ENCODE measurements around the gene MMP15.
"Not testable (repeated sequence)": the region's sequence is repeated elsewhere in the genome, so short reads cannot be mapped to it uniquely, and the experiment has no call there.

Gene MMP15

DNA sequence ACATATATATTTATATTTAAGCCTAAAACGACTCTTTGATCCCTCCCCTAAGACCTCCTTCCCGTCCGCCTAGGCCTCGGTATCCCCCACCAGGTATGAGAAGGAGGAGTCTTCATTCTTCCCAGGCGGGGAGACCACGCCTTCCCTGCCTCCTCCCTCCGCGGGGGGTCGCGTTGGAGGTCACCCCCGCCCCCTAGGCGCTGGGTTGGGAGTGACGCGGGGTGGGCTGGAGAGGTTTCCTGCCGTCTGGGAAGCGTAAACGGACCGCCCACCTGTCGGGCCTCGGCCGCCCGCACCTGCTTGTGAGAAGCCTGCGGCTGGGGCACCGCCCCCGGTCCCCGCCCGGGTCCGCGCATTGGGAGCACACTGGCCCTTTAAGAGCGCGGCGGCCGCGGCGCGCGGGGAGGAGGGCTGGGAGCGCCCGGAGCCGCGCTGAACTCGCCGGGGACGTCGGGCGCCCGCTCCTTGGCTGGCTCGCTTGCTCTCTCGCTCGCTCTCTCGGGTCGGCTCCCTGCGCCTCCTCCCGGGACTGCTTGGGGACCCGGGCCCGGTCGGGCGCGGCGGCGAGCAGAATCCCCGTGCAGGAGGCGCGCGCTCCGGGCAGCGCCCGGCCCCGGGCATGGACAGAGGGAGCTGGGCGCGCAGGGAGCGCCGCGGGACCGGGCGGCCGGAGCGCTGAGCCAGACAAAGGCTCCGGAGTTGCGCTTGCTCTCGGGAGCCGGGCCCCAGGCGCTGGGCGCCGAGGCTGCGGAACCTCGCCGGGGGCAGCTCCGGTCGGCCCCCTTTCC is at the start of gene MMP15:
Gene MMP15 (plus strand): TSS at position 404 of the 788 bp plus-strand sequence. CDS start 597 bp downstream, outside the sequence.
- peak; percentile 21 to 50 (median 22) for DNase-seq (ENCODE audit: low read depth in 3 of 3)

DNA sequence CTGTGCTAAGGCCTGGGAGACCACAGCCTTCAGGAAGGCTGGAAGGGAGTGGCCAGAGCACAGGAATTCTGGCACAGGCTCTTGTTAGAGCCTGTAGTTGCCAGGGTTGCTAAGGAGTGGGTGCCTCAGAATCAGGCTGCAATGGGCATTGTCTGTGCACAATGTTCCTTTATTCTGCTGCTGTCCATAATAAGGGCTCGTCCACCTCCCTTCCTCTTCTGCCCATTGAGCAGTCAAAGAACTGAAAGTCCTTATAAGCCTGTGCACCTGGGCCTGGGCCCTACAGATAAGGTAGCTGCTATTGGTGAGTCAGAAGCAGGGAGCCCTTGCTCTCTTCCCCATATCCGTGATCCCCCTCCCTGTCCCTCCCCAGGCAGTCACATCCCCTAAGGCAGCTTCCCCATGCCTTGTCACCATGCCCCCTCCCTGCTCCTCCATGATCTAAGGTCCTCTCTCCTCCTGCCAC is 49.2 kb upstream of the MMP15 start:
- DNase-seq (ENCODE audit: low read depth in 3 of 3), result no peak

DNA sequence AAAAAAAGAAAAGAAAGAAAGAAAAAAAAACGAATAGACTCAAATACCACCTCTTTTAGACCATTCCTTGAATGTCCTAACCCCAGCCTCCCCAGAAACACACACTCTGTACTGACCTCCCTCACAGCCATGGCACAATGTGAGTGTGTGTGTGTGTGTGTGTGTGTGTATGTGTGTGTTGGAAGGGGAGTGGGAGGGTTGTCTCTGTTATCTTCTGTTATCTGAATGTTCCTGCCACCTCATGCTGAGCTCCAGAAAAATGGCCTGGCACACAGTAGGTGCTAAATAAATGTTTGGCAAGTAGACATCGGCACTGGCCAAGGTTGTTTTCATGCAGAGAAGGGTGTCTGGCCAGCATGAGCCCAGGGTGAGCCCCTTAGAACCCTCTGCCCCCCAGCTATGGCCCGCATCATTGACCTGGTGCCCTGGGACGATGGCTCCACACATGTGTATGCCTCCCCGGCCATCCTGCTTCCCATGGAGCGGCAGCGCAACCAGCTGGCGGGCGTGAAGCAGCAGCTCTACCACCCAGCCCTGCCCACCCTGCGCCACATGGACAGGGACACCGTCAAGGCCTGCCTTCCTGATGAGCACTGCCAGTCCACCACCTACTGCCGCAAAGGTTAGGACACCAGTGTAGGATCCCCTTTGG is 48.0 kb upstream of the MMP15 start:
- DNase-seq (ENCODE audit: low read depth in 3 of 3), result no peak

DNA sequence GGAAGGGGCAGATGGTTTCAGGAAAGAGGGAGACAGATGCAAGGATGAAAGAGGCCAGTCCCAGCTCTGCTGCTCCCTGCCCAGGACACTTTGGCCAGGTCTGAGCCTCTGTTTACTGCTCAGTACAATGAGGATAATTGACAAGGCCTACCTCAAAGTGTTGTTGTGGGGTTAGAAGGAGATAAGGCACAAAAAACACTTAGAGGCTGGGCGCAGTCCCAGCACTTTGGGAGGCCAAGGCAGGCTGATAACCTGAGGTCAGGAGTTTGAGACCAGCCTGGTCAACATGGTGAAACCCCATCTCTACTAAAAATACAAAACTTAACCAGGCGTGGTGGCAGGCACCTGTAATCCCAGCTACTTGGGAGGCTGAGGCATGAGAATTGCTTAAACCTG is 47.5 kb upstream of the MMP15 start:
- not testable (repeated sequence) for DNase-seq (ENCODE audit: low read depth in 3 of 3)

DNA sequence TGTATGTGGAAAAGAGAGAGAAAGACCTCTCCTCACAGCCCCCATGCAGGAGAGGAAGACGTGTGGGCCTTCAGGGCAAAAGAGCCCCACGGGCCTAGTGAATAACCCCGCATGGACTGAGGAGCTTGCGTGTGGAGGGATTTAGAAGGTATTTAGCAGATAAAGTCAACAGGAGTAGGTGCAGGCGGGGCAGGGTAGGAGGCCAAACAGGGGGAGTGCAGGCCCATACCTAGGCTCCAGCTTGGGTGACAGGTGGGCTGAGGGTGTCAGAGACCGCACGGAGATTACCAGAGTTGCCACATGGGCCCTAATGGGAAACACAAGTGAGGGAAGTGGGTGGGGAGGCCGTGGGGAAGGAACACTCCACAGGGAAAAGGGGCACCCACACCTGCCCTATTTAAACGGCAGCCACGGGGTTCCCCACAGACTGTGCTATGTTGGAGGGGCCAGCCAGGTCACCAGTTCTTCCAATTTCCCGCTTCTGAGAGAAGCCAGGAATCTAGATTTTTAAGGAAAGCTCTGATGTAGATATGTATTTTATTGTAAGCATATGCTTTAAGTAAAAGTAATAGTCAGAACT is 46.5 kb upstream of the MMP15 start:
- no peak for DNase-seq (ENCODE audit: low read depth in 3 of 3)

DNA sequence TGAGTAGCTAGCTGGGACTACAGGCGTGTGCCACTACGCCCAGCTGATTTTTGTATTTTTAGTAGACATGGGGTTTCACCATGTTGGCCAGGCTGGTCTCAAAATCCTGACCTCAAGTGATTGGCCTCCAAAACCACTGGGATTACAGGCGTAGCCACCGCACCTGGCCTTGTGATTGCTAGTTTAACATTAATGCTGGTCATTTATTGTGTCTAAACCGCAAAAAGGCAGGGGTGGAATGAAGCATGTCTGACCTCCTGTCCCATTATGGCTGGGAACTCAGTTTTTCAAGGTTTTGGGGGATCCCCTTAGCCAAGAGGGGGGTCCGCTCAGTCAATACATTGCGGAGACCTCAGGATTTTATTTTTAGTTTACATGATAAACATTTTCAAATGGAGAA is 43.9 kb upstream of the MMP15 start:
- no peak for DNase-seq (ENCODE audit: low read depth in 3 of 3)

DNA sequence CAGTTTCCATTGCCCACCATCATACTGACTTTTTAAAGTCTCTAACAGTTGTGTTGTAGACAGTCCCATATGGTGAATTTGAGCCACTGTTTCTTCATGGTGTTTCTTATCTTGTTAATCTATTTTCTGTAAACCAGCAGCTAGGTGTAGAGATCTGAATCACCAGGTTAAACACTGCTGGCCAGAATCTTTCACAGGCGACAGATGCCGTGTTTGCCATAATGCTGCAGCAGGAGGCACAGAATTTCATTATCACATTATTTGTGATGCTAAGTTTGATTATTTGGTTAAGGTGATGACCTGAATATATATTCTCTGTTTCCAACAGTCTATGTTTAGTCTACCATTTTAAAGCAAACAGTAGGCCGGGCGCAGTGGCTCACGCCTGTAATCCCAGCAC is 43.2 kb upstream of the MMP15 start:
- no peak for DNase-seq (ENCODE audit: low read depth in 3 of 3)

DNA sequence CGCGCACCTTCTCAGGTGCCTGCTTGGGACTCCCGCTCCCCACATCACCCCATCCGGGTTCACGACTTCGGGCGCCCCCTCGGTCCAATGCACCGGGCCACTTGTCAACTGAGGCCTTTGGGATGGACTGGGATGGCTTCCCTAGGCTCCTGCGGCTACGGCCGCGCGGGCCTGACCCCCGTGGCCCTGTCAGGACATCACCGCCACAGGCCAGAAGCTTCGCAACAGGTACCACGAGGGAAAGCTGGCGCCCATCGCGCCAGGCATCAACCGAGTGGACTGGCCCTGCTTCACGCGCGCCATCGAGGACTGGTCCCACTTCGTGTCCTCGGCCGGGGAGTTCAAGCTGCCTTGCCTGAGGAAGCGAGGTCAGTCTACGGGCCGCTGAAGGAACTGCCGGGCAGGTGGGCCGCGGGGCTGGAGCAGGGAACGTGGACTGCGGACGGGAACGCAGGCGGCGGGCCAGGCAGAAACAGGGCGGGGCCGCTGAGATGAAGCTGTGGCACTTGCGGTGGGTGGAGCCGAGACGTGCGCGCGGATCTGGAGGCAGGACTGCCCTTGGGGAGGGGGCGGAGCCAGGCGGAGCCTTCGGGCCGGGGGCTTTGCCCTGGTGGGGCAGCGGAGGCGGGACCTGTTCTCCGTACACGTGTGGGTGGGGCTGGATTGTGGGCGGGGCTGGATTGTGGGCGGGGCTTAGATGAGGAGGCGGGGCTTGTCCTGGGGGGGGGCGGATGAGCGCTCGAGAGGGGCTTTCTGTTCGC is 40.9 kb upstream of the MMP15 start:
- peak; percentile 87 to 92 (median 89) for DNase-seq (ENCODE audit: low read depth in 3 of 3)

DNA sequence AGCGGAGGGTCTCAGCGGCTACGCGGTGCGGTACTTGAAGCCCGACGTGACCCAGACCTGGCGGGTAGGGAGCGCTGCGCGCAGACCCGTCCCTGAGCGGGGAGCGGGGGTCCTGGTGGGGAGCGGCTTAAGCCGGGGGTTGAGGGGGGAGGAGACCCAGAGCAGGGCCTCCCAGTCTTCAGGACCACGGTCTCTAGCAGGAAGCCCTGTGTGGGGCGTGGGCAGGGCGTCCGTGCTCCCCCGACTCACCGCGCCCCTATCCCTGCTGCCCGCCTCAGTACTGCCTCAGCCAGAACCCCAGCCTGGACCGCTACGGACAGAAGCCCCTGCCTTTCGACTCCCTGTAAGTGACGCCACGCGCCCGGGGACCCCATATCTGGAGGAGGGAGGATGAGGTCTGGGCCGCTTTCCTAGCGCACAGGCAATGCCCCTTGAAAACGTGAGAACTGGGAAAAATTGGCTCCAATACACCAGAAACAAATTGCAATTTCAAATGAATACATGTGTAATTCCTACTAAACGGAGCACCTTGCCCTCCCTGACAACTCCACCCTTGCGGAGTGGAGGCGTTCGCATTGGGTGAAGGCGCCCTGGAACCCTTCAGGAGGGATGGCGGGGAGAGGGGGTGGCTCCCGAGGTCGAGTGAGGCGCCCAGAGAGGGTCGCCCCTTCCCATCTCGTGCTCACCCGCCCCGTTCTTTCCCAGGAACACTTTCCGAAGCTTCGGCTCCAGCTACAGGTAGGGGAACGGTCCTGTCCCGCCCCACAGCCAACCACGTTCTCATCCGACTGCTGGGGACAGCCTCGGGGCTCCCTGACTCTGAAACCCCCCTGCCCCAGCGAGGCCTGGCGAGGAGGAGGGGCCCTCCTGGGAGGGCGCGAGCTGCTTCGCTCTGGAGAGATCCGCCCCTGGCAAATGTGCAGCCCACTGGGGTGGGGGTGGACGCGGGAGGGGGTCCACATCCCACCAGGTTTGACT is 40.1 kb upstream of the MMP15 start:
- no peak for DNase-seq (ENCODE audit: low read depth in 3 of 3)

DNA sequence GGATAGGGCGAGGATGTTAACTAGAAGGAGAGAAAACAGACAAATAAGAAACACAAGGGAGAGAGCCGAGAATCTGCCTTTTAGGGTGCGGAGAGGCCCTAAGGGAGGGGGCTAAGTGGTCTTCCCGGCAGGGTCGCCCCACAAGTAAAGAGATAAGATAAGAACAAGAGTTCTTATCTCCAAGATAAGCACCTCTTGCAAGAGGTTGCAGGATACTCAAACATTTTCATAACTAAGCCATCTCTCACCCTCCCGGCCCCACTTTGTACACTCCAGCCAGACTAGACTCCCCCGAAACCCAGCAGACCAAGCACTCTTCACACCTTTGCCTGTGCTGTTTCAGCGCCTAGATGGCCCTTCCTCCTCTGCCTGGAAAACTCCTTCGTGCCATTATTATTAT is 39.4 kb upstream of the MMP15 start:
- no peak for DNase-seq (ENCODE audit: low read depth in 3 of 3)

DNA sequence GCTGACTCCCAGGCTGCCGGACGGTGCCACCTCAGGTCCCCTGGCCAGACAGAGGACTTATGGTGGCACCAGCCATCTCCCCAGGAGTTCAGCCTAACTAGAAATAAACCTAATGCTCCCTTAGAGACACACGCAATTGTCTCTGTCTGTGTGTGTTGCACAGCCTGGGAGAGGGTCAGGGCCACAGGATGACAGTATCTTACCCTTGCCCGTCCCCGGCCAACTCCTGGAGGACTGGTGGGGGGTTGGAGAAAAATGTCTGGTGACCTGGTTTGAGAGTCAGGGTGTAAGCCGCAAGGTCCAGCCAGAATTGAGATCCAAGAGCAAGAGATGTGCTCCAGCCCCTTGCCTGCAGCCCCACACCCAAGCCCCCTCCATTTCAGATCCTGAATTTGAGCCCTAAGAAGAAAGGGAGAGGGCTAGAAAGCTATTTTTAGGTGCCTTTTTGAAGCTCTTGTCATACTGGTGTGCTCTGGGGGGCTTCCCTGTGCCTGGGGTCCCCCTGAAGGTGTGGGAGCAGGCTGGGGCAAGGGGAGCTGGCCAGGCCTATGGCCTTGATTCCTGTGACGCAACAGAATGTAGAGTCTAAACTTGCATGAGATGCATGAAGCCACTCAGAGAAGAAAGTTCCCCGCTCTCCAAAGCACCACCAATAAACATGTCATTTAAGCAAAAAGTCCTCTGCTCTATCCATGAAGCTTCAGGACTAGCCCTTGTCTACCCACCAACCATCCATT is 37.9 kb upstream of the MMP15 start:
- DNase-seq (ENCODE audit: low read depth in 3 of 3), result no peak

DNA sequence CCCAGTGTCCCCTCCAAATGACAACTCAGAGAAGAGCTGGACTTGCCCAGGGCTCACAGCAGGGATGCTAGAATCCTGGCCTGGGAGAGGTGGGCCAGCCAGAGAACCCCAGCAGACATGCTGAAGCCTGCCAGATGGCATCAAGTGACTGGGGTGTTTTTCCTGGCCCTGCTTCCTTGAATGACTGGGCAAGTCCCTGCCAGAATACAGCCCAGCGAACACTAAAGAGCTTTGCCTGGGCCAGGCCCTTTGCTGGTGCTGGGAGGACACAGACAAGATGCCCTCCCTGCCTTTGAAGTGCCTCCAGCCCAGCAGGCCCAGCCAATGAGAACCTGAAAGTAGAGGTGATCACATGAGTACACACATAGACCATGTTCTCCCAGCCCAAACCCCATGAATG is 36.6 kb upstream of the MMP15 start:
- no peak for DNase-seq (ENCODE audit: low read depth in 3 of 3)

DNA sequence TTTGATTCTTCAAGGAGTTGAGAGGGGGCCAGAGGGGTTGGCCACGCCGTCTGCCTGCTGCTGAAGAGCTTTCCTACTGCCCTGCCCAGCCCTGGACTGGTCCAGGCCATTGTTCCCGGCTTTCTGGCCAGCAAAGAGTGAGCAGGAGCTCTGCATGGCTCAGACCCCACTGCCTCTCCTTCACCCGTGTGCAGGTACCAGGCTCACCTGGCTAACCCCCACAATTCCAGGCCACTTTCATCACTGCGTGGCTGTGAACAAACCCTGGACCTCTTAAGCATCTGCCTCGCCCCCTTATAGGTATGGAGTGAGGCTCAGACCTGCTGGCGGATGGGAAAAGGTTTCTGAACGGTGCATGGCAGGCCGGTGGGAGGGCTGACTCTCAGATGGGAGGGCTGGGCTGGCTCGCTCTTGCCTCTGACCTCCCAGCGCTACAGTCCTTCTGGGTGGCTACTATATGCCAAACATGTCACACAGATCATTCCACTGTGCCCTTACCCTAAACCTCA is 33.9 kb upstream of the MMP15 start:
- no peak for DNase-seq (ENCODE audit: low read depth in 3 of 3)

DNA sequence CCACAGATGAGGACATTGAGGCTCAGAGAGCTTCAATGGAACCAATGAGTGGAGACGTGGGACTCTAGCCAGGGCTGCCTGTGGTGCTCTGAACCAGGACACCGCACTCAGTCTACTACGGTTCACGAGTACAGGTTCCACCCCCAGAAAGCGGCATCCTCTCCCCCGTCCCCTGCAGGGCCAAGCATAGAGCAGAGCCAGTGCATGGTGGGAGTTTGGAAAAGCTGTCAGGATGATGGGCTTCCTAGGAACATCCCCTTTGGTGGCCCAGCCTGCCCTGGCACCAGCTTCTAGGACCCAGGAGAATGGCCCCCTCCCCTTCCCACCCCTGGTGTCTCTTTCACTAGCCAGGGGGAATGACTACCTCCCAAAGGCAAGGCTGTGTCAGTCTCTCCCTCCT is 33.5 kb upstream of the MMP15 start:
- DNase-seq (ENCODE audit: low read depth in 3 of 3), result no peak

DNA sequence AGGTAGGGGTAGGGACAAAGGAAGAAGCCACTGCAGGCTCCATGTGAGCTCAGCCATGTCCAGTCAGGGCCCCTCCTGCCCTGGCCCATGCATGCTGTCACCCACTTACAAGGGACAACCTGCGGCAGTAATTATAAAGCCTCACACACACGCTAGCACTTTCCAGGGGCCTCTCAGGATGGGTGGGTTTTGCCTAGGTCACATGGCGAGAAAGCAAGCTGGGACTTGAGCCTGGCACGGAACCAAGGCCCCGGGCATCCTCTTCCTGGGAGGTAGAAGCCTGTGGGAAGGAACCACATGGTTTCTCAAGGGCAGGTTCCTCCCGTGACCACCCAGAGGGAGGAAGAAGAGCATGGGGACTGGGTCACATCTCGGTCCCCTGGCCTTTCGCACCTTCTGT is 32.1 kb upstream of the MMP15 start:
- no peak for DNase-seq (ENCODE audit: low read depth in 3 of 3)

DNA sequence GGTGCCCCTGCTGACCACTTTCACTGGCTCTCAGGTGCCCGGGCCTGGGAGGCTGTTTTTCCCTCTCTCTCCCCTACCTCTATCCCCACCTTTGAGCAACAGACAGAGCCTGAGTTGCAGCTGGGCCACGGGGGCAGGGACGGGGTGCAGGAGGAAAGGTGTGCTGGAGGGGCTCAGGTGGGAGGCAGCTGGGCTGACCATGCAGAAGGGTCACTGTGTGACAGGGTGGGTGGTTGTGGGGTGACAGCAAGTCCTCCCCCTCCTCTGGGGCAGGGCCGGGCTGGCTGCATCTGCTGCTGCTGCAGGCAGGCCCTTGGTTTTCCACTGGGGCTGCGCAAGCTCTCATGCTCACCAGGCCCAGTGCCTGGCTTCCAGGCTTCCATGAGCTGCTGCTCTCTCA is 31.7 kb upstream of the MMP15 start:
- no peak for DNase-seq (ENCODE audit: low read depth in 3 of 3)

DNA sequence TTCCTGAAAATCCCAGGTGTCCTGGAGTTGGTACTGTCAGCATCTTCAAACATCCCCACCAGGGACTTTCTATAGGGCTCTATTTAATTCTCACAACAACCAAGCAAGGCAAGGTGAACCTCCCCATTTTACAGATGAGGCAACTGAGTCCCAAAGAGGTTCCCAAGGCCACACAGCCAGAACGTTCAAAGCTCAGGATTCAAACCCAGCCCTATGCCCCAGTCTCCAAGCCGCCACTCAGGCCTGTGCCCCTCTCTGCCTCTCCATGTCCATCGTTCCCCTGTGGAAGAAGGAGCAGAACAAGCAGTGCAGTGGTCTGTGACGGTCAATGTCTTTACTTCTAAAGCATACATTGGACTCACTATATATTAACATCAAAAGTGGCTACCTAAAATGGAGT is 31.2 kb upstream of the MMP15 start:
- no peak for DNase-seq (ENCODE audit: low read depth in 3 of 3)

DNA sequence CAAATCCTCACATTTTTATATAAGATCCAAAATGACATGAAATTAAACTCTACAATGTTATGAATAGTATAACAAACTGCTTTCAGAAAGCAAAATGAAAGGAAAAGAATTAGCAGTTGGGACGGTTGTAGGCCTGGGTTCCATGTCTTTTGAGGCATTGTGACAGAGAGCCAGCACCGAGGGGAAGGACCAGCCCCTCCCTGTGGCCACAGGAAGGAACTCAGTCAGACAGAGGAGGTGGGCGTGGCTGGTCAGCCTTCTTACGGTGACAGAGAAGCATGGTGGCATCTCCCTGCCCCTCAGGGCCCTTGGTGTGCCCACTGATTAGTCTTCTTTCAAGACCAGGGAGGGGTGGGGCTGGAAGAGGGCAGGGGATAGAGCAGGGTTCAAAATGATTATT is 30.8 kb upstream of the MMP15 start:
- DNase-seq (ENCODE audit: low read depth in 3 of 3), result peak in 1 of 3 donors; percentile 27

DNA sequence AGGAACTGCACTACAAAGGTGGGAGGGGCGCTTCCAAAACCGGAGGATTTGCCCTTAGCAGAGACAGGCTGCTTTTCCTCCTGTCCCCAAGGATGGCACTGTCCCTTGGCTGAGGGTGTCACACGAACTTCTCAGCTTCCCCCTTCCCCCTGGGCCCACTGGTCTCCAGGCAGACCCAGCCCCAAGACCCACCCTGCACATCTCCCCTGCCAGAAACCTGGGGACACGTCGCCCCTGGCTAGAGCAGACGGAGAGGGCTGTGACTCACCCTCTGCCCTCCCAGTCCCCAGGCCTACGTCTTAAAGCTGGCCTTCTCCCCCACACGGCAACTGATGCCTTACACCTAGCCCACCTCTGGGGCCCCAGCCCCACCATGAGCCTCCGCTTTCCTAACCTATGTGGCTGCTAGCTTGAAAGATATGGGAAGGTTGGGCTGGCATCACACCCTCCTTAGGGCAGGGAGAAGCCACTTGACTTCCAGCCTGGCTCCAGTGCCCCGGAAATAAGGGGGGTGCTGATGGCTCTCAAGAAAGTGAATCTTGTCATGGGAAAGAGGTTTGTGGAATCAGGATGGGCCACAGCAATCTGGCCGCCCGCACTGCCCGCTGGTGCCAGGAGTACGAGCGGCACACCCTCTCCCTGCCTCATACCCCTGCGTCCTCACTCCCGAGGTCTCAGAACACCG is 29.7 kb upstream of the MMP15 start:
- no peak for DNase-seq (ENCODE audit: low read depth in 3 of 3)

Data from stimulated activated CD4-positive, alpha-beta T cell treated with anti-CD3 and anti-CD28 coated beads, TNF-alpha, amount 100 ng/mL, for 48 hours (primary cell).